ENCODE measurements around the gene TP53. TPM values are rescaled to one million over a fixed set of nuclear protein-coding genes. Genes with fewer than 3 reads are reported as not detected.
A peak's percentile ranks its signal among the peaks of the same experiment; 100 is the strongest.

TP53 gene
- total RNA-seq, 2 donors from 2014 or later: 52.3 to 65.0 TPM

GRCh38 chr17:7686222-7687071 lies 843 bp downstream of the TP53 start:
- TF ChIP-seq CTCF (IDR thresholded peaks at IDR 0.05) (no peak), POLR2AphosphoS5 (IDR thresholded peaks at IDR 0.05) (peak; percentile 87), POLR2A (IDR thresholded peaks at IDR 0.05) (peak; percentile 85)
- H3K4me3 ChIP-seq: peak overlapping the region; percentile 66 to 77
- H3K36me3 ChIP-seq: no peaks in the 10 kb centered on the region
- no peaks in the 10 kb centered on the region for H3K9me3 ChIP-seq
- peak; percentile 66 for DNase-seq (ENCODE audit: low spot score)
- H3K27me3 ChIP-seq (replicated peaks; ENCODE audit: insufficient read depth): no peaks in the 10 kb centered on the region
- 0% methylated on average over 30 of the region's 30 CpGs for whole genome bisulfite sequencing
- peaks cover 9% of the 10 kb centered on the region for H3K4me1 ChIP-seq (replicated peaks)
- peak overlapping the region; percentile 90 to 93 for H3K27ac ChIP-seq
- intact Hi-C loops (cut with DNase I): loop anchor here (5.0 to 10.0 kb wide), 4 partner anchors 59 to 334 kb away; partner anchors contain the start of genes KCTD11, POLR2A, SAT2 and SLC35G6

GRCh38 chr17:7685533-7686221 lies 1.6 kb downstream of the TP53 start:
- Histone ChIP-seq H3K9me3 (no peaks in the 10 kb centered on the region), H3K27me3 (replicated peaks; ENCODE audit: insufficient read depth) (no peaks in the 10 kb centered on the region), H3K4me3 (peak overlapping the region; percentile 66 to 77), H3K4me1 (replicated peaks) (peaks cover 9% of the 10 kb centered on the region), H3K27ac (peak overlapping the region; percentile 90 to 93), H3K36me3 (no peaks in the 10 kb centered on the region)
- peak; percentile 93 for DNase-seq (ENCODE audit: low spot score)
- intact Hi-C loops (cut with DNase I): loop anchor here (5.0 to 10.0 kb wide), 4 partner anchors 58 to 333 kb away; partner anchors contain the start of genes KCTD11, POLR2A, SAT2 and SLC35G6
- TF ChIP-seq POLR2AphosphoS5 (IDR thresholded peaks at IDR 0.05): peak; percentile 94
- peak; percentile 51 for TF ChIP-seq POLR2A (IDR thresholded peaks at IDR 0.05)
- TF ChIP-seq CTCF (IDR thresholded peaks at IDR 0.05): peak in 1 of 4 experiments; percentile 17
- 3% methylated on average over 44 of the region's 44 CpGs for WGBS

- peaks cover 9% of the 10 kb centered on the region for H3K4me1 ChIP-seq (replicated peaks)
- H3K36me3 ChIP-seq: no peaks in the 10 kb centered on the region
- WGBS: 43% methylated on average over 15 of the region's 15 CpGs
- TF ChIP-seq CTCF (IDR thresholded peaks at IDR 0.05): no peak
- H3K27me3 ChIP-seq (replicated peaks; ENCODE audit: insufficient read depth): no peaks in the 10 kb centered on the region
- H3K4me3 ChIP-seq: peak overlapping the region; percentile 66 to 77
- H3K9me3 ChIP-seq: no peaks in the 10 kb centered on the region
- intact Hi-C loops (cut with DNase I): loop anchor here (5.0 to 10.0 kb wide), 4 partner anchors 58 to 333 kb away; partner anchors contain the start of genes KCTD11, POLR2A, SAT2 and SLC35G6
- peak overlapping the region; percentile 90 to 93 for H3K27ac ChIP-seq
- no peak for DNase-seq (ENCODE audit: low spot score)
Observed at GRCh38 chr17:7684851-7685532, 2.3 kb downstream of the TP53 start.

GRCh38 chr17:7677388-7678067 lies 9.8 kb downstream of the TP53 start:
- Histone ChIP-seq H3K9me3 (no peaks in the 10 kb centered on the region), H3K4me1 (replicated peaks) (no peaks in the 10 kb centered on the region), H3K27ac (no peak overlapping the region), H3K27me3 (replicated peaks; ENCODE audit: insufficient read depth) (no peaks in the 10 kb centered on the region), H3K36me3 (peaks cover 6 to 24% of the 10 kb centered on the region in 2 donors), H3K4me3 (no peak overlapping the region)
- WGBS: 77% methylated on average over 10 of the region's 10 CpGs
- TF ChIP-seq POLR2A (IDR thresholded peaks at IDR 0.05): no peak
- TF ChIP-seq POLR2AphosphoS5 (IDR thresholded peaks at IDR 0.05): no peak
- no peak for TF ChIP-seq CTCF (IDR thresholded peaks at IDR 0.05)
- DNase-seq (ENCODE audit: low spot score): no peak
- intact Hi-C loops (cut with DNase I): no loop called here
